ENCODE measurements around the gene NCAPD2.

The NCAPD2 gene

DNA sequence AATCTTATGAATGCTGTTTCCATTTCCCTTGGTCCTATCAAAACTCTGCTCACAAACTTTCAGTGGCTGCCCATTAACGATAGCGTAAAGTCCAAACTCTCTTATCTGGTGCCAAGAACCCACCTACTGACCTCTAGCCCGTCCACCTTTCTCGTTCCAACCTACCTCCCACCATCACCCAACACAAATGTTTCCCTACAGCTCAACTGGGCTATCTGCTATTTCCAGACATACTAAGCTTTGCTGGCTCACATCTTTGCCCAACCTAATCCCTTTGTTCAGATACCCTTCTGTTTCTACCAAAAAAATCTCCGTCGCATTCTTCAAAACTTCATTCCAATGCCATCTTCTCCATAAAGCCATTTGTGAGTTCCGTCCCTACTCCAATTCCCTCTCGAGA is 81.7 kb downstream of the NCAPD2 start:
- Histone ChIP-seq H3K36me3 (ENCODE audit: control insufficient read depth in 2 of 2, insufficient read depth in 2 of 2, low read length in 2 of 2) (peaks cover 61 to 62% of the 10 kb centered on the region in 2 donors), H3K9me3 (ENCODE audit: control insufficient read depth in 2 of 2, low read length in 2 of 2) (no peaks in the 10 kb centered on the region), H3K4me1 (ENCODE audit: control insufficient read depth, insufficient read depth, low read length) (no peaks in the 10 kb centered on the region), H3K27me3 (ENCODE audit: control insufficient read depth in 1 of 2, insufficient read depth in 2 of 2, low read length in 2 of 2) (no peaks in the 10 kb centered on the region), H3K9ac (ENCODE audit: low read length in 2 of 2) (no peak overlapping the region), H3K4me3 (ENCODE audit: low read length in 2 of 2) (no peak overlapping the region), H3K27ac (ENCODE audit: low read length) (no peak overlapping the region)
